Stimulated activated effector memory CD8-positive, alpha-beta T cell treated with anti-CD3 and anti-CD28 coated beads, Interleukin-12 subunit alpha, Interleukin-12 subunit beta, amount 100 ng/mL, for 72 hours (primary cell): ENCODE results near the gene S100A7A.
"Not testable (repeated sequence)": the region's sequence is repeated elsewhere in the genome, so short reads cannot be mapped to it uniquely, and the experiment has no call there.

Source experiments
- ATAC-seq: fragments of 150-1000 bp; cut with Tn5 transposase; 2 replicates; pipeline ENCODE4 v1.10.0; 2021
- DNase-seq, 2 donors: peaks; one replicate each; pipeline ENCODE4 v3.0.0; 2021 to 2022; ENCODE audit warnings: low spot score in 2 of 2
- H3K27ac Mint-ChIP-seq: one replicate; pipeline ENCODE4 v1.8.0; 2022; ENCODE audit warnings: mild to moderate bottlenecking, mixed read lengths
- H3K36me3 Mint-ChIP-seq: one replicate; pipeline ENCODE4 v1.8.0; 2022; ENCODE audit warnings: mild to moderate bottlenecking, mixed read lengths
- H3K4me1 Mint-ChIP-seq: one replicate; pipeline ENCODE4 v1.8.0; 2022; ENCODE audit warnings: mixed read lengths
- H3K4me3 Mint-ChIP-seq: one replicate; pipeline ENCODE4 v1.8.0; 2022; ENCODE audit warnings: mild to moderate bottlenecking, mixed read lengths
- H3K9me3 Mint-ChIP-seq: one replicate; pipeline ENCODE4 v1.8.0; 2022; ENCODE audit warnings: mixed read lengths

The S100A7A gene

DNA sequence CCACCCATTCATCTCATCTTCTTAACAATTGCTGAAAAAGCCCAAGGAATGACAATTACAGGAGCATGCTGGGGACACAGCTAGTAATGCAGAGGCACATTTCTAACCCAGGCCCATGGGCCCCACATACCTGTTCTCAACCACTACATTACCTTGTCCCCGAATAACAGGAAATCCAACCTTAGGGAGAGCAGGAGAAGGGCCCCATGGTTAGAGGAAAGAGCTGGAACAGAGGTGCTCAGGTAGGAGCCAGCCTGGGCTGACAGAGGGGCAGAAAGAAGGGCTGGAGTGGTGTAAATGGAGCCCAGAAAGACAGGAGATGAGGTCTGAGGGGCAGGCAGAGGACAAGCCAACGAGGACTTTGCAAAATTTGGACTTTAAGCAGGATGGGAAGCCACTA, 14.1 kb upstream of the S100A7A start:
- ATAC-seq (no peak), DNase-seq (peak in 1 of 2 donors; percentile 20)
- peaks cover 9% of the 10 kb centered on the region for H3K4me1 Mint-ChIP-seq
- H3K9me3 Mint-ChIP-seq, result no peaks in the 10 kb centered on the region
- no peak overlapping the region for H3K27ac Mint-ChIP-seq
- no peak overlapping the region for H3K4me3 Mint-ChIP-seq
- no peaks in the 10 kb centered on the region for H3K36me3 Mint-ChIP-seq

DNA sequence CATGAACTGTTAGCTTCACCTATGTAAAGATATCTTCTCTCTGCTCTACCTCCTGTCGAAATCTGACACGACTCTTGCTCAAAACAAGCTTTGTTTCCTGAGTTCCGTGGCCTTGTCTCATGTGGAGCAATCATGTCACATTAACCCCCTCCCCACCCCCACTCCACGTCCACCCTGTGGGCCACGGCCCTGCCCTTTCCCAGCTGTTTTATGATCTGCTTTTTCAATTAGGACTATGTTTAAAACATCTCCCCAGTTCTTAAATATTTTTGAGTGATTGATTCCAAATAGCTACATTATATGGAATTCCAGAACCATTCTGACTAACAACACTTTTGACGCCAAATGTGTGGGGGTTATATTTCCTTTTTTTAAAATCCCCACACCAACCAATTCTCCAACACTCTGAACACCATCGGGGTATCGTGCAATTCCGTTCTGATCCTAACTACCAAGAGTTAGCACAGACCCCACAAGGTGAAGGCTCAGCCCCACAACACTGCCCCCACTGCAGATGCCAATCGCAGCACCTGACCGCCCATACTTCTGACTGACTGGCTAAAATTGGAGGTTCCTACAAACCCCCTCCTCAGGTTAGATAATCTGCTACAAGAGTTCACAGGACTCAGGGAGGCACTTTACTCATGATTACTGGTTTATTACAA, 12.8 kb upstream of the S100A7A start:
- H3K9me3 Mint-ChIP-seq, result no peaks in the 10 kb centered on the region

DNA sequence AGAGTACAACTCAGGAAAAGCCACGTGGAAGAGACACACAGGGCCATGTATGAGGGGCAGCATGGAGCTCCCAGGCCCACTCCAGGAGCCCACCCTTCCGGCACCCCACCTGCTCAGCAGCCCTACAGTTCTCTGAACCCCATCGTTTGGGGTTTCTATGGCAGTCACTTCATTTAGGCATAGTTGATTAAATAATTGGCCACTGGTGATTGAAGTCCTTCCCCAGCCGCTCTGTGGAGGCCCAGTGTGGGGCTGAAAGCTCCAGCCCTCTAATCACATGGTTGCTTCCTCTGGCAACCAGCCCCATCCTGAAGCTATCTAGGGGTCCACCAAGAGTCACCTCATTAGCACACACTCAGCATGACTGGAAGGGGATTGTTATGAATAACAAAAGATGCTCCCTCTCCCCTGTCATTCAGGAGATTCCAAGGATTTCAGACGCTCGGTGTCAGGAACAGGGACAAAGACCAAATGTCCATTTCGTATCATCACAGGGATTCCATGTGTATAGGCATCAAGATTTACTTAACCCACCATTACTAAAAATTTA, 12.2 kb upstream of the S100A7A start:
- ATAC-seq, result no peak
- Mint-ChIP-seq H3K9me3 (no peaks in the 10 kb centered on the region), H3K27ac (no peak overlapping the region), H3K4me3 (no peak overlapping the region), H3K4me1 (peaks cover 9% of the 10 kb centered on the region), H3K36me3 (no peaks in the 10 kb centered on the region)
- peak in 1 of 2 donors; percentile 30 for DNase-seq

More for the DNA sequence above, 12.8 kb upstream of the S100A7A start:
- H3K36me3 Mint-ChIP-seq, result no peaks in the 10 kb centered on the region
- H3K4me3 Mint-ChIP-seq, result no peak overlapping the region
- H3K4me1 Mint-ChIP-seq, result peaks cover 9% of the 10 kb centered on the region
- DNase-seq (peak in 1 of 2 donors; percentile 8), ATAC-seq (no peak)
- H3K27ac Mint-ChIP-seq, result no peak overlapping the region

DNA sequence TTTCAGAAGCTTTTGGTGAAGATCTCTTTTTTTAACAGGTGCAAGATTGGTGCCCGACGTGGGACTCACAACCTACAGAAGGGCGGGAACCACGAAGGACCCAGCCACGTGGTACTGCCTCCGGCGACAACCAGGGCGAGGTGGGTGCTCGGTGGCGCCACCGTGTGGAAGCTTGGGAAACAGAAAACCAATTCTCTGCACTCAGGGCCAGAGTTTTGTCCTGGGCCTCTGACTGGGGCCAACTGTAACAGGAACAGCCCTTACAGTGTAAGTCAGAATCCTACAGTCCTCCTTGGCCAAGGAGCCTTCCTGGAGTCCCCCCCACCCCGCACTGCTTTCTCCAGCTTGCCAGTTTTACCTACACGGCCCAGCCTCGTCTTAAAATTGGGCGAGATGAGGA, 11.6 kb upstream of the S100A7A start:
- DNase-seq (peak; percentile 38 to 75), ATAC-seq (peak; percentile 61)
- Mint-ChIP-seq H3K27ac (no peak overlapping the region), H3K4me3 (no peak overlapping the region), H3K9me3 (no peaks in the 10 kb centered on the region), H3K36me3 (no peaks in the 10 kb centered on the region), H3K4me1 (peaks cover 9% of the 10 kb centered on the region)

DNA sequence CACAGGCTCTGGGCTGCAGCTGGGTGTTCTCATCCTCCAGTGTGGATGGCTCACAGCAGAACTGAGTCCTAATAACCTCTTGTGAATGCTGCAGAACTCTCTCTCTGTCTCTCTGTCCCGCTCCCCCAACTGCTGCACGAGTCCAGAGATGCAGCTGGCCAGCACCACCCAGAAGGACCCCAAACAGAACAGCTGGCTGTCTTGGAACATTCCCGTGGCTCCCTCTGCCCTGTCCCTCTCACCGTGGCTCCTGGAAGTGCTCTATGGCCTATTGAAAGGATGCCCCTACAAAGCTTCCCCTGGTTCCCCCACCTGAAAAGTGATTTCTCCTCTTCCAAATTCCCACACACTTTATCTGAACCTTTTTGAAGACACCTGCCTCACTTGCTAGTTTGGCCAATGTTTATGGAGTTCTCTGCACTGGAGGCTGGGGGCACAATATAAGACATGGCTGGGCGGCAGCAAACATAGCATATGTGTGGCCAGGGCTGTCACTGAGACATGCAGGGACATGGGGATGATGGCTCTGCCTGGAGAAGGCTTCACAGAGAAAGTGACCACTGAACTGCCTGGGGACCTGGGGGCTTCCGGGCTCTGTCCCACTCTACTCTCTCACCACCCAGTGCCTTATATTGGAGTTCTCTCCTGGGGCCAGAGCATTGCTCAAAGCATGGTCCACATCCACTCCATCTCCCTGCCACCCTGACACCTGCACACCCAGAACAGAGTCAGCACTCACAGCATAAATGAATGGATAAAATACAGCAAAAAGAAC, 10.3 kb upstream of the S100A7A start:
- not testable (repeated sequence) for ATAC-seq, H3K27ac Mint-ChIP-seq

DNA sequence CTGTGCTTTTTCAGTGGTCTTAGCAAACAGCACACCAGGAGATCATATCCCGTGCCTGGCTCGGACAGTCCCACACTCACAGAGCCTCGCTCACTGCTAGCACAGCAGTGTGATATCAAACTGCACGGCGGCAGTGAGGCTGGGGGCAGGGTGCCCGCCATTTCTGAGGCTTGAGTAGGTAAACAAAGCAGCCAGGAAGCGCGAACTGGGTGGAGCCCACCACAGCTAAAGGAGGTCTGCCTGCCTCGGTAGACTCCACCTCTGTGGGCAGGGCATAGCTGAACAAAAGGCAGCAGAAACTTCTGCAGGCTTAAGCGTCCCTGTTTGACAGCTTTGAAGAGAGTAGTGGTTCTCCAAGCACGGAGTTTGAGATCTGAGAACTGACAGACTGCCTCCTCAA, 9.0 kb upstream of the S100A7A start:
- H3K4me3 Mint-ChIP-seq, H3K4me1 Mint-ChIP-seq, H3K27ac Mint-ChIP-seq, DNase-seq, H3K9me3 Mint-ChIP-seq, H3K36me3 Mint-ChIP-seq, ATAC-seq: not testable (repeated sequence)

More for the DNA sequence above, 10.3 kb upstream of the S100A7A start:
- not testable (repeated sequence) for H3K36me3 Mint-ChIP-seq, H3K9me3 Mint-ChIP-seq, H3K4me3 Mint-ChIP-seq, H3K4me1 Mint-ChIP-seq
- peak in 1 of 2 donors; percentile 7 for DNase-seq

DNA sequence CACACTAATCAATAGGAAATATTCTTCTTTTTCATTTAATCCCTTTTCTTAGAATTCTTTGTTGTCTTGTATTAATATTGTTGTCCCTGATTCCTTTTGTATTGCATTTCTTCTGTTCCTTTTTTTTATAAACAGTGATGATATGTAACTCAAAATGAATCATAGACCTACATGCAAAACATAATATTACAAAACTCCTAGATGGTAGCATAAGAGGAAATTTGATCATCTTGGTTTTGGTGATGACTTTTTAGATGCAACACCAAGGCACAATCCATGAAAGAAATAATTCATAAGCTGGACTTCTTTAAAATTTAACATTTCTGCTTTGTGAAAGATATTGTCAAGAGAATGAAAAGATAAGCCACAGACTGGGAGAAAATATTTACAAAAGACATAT, 2.4 kb upstream of the S100A7A start:
- not testable (repeated sequence) for H3K4me3 Mint-ChIP-seq, ATAC-seq, H3K4me1 Mint-ChIP-seq, H3K27ac Mint-ChIP-seq, DNase-seq, H3K36me3 Mint-ChIP-seq, H3K9me3 Mint-ChIP-seq

DNA sequence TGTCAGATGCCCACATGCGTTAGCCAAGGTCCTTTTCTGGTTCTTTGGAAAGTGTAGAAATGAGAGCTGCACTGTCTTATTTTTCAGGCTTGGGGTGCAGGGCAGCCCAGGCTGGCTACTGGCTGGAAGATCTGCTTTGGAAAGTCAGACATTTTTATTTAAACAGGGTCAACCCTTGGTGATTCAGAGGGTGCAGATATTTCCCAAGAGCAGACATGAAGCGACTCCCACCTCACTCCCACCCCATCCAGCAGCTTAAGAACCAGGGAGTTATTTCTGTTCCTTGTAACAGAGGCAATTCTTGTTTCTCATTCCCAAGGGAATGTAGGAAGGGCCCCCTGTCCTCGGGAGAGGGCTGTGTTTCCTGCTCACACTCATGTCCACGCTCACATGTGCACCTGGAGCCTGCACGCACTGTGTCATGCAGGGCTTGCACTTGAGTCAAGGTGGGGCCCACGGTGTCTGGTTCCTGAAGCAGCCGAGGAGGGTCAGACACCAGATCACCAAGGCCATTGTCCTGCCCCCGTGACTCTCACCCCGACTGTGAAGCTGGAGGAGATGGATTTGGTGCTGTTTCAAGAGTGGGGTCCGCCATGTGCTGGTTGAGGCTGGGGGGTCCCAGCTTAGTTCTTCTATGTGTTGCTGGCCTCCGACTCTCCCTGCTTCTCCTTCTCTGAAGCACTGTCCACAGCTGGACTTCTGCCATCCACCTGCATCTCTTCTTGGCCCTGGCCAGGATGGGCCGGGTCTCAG, 992 bp downstream of the S100A7A start:
- Mint-ChIP-seq H3K4me1 (no peaks in the 10 kb centered on the region), H3K27ac (no peak overlapping the region), H3K36me3 (no peaks in the 10 kb centered on the region), H3K4me3 (no peak overlapping the region), H3K9me3 (no peaks in the 10 kb centered on the region)
- ATAC-seq (no peak), DNase-seq (no peak)

DNA sequence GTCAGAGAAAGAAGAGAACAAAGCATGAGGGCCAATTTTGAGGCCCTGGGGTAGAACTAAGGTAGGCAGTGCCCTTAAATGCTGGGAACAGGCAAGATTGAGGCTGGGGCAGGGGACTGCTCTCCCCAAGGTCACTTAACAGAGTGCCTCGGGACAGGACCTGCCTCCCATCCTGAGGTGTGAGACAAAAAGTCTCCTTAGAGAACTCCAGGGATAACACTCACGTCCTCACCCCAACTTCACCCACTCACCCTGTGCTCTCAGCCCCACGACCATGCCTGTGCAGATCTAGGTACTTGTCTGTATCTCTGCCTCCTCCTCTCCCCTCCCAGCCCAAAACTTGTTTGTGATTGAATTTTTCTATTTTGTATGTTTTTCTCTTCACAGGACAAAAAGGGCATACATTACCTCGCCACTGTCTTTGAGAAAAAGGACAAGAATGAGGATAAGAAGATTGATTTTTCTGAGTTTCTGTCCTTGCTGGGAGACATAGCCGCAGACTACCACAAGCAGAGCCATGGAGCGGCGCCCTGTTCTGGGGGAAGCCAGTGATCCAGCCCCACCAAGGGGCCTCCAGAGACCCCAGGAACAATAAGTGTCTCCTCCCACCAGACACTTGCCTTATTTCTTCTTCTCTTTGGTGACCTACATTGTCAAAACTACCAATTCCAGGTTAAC, 2.6 kb downstream of the S100A7A start:
- not testable (repeated sequence) for H3K4me3 Mint-ChIP-seq, DNase-seq, H3K36me3 Mint-ChIP-seq, H3K4me1 Mint-ChIP-seq, H3K27ac Mint-ChIP-seq, ATAC-seq, H3K9me3 Mint-ChIP-seq

DNA sequence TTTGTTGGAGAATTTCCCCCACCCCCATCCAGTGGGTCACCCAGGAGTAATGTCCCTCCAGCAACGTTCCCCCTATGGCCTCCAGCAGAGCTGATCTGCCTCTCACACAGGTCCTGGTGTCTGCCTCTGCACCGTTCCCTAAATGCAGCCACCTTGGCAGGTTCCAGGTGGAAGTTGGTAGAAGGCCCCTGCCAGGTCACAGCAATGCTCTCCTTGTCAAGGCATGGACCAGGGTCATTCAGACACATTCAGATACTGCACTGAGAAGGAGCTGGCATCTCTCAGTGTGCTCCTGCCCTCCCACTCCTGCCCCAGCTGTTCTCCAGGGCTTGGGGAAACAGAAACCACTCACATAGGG, 3.1 kb downstream of the S100A7A start:
- H3K27ac Mint-ChIP-seq, ATAC-seq, DNase-seq, H3K4me1 Mint-ChIP-seq, H3K4me3 Mint-ChIP-seq, H3K36me3 Mint-ChIP-seq, H3K9me3 Mint-ChIP-seq: not testable (repeated sequence)

DNA sequence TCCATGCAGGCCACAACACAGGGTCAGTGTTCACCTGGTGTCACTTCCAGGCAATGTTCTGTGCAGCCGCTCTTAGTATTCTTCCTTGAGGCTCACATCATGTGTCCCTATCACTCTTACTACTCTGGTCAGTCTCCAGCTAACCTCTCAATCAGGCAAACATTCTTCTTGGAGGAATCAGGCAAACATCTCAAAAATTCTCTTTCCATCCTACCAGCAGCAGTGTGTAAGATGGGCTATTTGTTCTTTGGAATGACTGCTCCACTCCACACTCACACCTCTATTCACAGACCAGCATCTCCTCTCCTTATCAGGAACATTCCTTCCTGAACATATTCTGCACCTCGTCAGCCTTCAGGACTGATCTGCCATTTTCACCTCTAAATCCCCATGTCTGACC, 4.0 kb downstream of the S100A7A start:
- no peak overlapping the region for H3K27ac Mint-ChIP-seq
- H3K4me3 Mint-ChIP-seq, result no peak overlapping the region
- no peaks in the 10 kb centered on the region for H3K36me3 Mint-ChIP-seq
- DNase-seq (no peak), ATAC-seq (no peak)
- no peaks in the 10 kb centered on the region for H3K4me1 Mint-ChIP-seq
- no peaks in the 10 kb centered on the region for H3K9me3 Mint-ChIP-seq

DNA sequence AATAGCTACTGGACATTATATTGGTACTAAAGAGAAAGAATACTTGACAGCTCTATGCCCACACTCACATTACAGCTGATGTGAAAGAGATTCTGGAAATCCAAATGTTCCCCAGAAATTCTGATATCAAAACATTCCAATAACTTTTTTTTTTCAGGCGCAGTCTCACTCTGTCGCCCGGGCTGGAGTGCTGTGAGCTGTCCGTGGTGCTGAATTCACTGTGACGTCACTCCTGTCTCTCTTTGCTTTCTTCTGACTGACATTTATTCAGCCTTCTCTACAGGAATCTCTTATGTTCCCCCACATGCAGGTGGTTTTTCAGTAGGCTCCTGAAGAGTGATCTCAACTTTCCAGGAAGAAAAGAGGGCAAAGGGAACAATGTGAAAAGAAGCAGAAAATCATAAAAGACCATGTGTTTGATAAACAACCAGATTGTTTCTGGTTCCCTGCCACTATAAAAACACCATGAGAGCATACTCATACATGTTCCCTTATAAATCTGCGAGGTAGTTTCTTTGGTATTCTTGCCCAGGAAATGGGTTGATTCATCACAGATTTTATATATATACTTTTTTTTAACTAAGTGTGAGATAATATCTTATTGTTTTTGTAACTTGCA, 6.2 kb downstream of the S100A7A start:
- Mint-ChIP-seq H3K4me1 (no peaks in the 10 kb centered on the region), H3K27ac (no peak overlapping the region), H3K9me3 (no peaks in the 10 kb centered on the region), H3K36me3 (no peaks in the 10 kb centered on the region), H3K4me3 (no peak overlapping the region)
- ATAC-seq (no peak), DNase-seq (peak; percentile 49 to 76)

DNA sequence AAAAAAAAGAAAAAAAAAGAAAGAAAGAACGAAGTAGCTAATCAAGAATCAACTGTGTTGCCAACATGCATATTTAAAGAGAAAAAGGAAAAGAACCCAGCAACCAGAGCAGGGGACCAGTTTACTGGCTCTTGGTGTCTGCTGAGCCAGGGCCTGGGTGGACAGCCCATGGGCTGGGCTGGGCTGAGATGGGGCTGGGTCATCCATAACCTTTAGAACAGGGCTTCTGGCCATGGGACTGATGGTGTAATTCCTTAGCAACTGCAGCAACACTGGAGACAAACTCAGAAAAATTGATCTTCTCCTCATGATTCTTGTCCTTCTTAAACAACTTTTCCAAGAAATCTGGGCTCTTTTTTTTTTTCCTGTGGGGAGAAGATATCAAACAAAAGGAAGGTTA, 10.5 kb downstream of the S100A7A start:
- Mint-ChIP-seq H3K36me3 (no peaks in the 10 kb centered on the region), H3K4me1 (no peaks in the 10 kb centered on the region), H3K9me3 (no peaks in the 10 kb centered on the region), H3K27ac (no peak overlapping the region), H3K4me3 (no peak overlapping the region)
- no peak for ATAC-seq
- DNase-seq, result no peak

DNA sequence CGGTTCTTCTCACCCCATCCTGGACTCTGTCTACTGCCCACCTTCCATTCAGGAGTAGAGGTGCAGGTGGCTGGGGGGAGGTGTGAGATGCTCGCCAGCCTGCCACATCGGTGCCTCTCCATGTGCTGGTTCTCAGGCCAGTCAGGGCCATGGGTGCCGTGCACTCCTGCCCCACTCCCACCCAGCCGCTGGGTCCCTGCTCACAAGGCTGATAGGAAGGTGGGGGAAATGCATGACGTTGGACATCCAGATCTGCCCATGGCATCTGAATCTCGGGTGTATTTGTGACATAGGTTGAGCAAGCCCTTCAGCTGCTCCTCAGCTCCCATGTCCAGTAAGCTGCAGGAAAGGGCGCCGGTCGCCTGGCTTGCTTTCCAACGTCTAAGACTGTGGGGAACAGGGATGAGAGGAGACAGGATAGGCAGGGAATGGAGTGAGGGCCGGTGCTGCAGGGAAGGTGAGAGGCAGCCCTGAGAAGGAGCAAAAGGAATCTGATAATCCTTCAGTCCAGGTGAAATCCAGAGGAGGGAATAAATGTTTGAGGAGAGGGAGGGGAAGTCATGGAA, 11.8 kb downstream of the S100A7A start:
- no peaks in the 10 kb centered on the region for H3K4me1 Mint-ChIP-seq

More for the DNA sequence above, 11.8 kb downstream of the S100A7A start:
- no peak for DNase-seq
- ATAC-seq, result no peak
- Mint-ChIP-seq H3K36me3 (no peaks in the 10 kb centered on the region), H3K9me3 (no peaks in the 10 kb centered on the region), H3K4me3 (no peak overlapping the region), H3K27ac (no peak overlapping the region)
